ENCODE data around the gene MMP10.

The MMP10 gene

DNA sequence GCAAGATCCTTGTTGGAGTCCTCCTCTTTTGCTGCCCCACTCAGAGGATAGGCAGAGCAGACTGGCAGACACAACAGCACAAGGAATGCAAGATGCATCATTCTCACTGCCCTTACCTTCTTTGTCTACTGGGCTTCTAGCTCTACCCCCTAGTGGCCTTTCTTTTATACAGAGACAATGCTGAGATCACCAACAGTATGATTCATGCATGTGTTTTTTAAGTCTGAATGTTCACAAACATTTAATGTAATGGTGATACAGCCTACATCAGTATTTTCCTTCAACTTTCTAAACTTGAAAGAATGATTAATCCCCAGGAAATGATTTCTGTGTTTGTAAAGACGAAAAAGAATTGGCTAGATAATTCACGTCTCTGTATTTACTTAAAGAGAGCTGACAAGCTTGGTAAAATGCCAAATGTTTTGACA, at the start of gene MMP10:
Gene MMP10 (minus strand): TSS at position 138 of the 428 bp plus-strand sequence. CDS start 37 bp downstream, at position 101.
- DNase-seq: no peak

DNA sequence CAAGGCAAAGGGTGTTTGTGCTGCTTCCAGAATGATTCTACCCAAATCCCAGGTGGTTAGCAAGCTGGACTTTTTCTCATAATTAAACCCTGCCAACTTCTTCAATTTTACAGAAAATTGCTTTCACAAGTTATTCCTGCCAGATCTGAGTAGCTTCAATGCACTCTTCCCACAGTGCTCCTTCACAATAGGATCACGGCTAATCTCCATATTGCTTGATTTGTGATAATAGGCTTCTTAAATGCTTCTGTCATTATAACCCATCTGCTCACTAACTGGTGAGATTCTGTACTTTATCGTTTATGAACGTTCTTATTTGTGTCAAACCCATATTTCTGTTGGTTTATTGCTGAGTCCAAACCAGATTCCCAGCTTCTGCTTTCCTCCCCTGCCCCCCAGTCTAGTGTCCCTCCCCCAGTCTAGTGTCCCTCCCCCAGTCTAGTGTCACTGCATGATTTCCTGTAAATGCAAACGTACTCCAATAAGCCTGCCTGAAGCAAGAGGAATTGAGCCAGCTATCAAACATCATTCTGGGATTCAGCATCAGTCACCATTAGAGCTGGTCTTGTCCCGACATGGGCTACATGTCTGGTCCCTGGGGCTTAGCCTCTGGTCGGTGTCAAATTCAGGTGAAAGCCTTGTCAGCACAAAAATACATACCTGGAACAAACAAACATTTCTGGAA, 49.0 kb upstream of the MMP10 start:
- no peak for DNase-seq

DNA sequence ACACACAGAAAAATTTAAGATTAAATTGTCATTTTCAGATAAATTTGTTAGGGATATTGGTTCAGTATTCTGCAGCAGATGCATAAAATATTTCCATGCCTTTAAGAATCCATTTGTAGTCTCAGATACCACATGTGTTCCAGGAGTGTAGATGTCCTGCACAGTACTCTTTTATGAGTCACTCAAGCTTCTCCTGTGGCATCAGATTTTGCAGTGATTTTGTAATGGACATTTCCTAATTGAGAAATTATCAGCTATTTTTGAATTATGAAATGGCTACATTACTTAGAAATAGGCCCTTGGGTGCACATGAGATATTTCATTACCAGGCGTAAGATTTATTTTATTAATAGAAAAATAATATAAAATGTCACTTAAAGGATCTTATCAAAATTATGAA, 44.1 kb upstream of the MMP10 start:
- no peak for DNase-seq

DNA sequence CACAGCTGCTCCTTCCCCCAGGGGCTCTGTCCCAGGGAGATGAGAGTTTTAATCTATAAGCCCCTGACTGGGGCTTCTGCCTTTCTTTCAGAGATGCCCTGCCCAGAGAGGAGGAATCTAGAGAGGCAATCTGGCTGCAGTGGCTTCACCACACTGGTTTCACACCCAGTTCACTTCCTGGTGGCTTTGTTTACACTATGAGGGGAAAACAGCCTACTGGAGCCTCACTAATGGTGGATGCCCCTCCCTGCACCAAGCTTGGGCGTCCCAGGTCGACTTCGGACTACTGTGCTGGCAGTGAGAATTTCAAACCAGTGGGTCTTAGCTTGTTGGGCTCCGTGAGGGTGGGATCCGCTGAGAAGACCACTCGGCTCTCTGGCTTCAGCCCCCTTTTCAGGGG, 39.1 kb upstream of the MMP10 start:
- DNase-seq: no peak

DNA sequence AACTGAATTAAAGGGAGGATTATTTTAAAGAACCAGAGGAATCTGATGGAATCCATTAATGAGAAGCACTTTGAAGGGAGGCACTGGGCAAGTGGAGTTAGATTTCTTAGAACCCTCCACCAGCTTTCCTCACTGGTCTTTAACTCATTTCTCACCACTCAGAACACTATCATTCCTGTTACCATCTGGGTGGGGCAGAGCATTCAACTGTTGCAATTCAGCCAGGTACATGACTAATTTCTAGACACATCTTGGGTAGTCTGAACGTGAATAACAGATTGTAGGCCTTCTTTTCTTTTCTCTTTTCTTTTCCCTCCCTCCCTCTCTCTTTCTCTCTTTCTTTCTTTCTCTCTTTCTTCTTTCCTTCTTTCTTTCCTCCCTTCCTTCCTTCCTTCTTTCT, 33.1 kb upstream of the MMP10 start:
- DNase-seq: no peak

DNA sequence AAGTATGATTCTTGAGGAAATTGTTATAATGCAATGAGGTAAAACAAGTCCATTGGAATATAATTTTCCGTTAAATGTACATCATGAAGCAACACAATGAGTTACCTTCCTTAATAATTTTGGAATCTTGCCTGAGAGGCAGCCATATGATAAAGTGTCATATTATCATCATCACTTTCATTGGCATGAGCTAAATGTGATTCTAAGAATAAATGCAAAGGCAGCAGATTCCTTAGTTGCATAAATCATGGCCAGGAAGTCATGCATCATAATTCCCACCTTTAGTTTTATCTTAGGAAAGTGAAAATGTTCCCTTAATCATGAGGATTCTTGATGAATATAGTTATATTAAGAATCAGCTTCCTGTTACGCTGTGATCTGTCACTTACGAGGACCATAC, 31.8 kb upstream of the MMP10 start:
- no peak for DNase-seq

DNA sequence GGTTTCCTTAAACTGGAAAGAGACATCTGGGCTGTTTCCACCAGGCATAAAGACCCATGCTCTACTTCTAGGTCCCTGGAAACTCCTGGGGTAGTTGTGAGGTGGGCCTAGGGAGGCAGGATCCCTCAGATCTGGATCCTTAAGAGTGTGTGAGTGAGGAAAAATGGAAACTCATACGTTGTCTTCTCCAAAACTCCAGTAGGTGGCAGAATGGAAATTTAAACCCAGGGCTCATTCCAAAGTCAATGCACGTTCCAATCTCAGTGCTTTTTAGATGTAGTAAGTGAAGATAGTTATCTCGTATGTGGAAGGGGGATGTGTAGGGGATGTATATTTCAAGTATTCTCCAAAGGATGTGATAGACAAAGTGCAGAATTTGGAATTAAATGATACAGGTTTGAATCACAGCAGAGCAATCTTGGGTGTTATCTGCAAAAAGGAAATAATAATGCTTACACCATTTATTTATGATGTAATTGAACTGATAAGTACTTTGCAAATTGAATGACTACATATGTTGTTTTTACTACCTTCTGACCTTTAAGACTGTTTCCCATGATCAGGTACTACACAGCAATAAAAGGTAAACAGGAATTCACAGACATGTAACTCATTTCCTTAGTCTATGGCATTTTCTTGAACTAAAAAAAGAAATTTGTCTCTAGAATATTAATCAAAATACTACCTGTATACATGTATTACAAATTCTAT, 30.7 kb upstream of the MMP10 start:
- DNase-seq: no peak

DNA sequence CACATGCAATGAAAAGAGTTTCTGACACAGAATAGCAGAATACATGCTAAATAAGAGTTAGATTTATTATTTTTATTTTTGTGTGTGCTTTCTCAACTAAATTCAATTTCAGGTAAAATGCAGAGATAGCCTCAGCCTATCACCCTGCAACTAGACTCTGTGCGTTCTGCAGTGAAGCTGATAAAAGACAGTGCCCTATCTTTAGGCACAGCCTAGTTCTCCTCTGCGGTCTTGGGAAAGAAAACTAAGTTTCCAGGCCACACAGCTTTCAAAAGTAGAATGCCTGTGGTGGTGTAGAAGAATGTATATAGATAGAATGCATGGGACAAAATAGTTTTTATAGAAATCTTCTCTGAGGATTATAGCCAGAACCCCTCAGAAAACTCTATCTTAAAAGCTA, 29.5 kb upstream of the MMP10 start:
- DNase-seq: no peak

DNA sequence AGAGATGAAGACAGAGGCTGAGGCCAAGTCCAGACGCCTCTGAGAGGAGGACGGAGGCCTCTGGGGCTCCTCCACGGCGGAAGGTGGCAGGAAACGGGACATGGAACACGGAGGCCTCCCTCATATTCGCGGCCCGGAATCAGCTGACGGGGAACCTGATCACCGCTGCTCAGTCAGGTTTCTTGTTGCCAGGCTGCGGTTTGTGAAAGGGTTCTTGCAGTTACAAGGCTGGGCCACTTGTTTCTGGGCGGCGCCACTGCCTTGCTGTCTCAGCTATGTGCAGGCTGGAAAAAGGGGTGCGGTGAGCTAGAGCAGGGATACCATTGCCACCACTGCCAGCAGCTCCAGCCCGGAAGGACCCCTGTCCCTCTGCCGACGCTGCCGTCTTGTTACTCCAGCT, 27.5 kb upstream of the MMP10 start:
- no peak for DNase-seq

DNA sequence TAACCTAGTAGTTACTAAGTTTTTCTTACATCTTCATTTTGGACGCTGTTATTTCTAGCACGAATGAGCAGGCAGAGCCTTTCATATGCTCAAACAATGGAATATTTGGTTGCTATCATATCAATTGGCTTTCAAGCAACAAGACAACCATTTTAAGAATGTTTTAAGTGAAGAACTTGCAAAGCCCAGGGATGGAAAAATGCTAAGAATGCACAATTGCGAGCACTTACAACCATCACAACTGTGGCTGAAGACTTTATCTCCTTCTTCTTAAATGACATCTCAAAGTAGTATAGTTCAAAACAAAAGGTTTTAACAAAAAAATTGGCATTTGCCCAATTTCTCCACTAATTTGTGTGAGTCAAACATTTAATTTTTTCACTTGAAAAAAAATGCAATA, 25.9 kb upstream of the MMP10 start:
- no peak for DNase-seq

DNA sequence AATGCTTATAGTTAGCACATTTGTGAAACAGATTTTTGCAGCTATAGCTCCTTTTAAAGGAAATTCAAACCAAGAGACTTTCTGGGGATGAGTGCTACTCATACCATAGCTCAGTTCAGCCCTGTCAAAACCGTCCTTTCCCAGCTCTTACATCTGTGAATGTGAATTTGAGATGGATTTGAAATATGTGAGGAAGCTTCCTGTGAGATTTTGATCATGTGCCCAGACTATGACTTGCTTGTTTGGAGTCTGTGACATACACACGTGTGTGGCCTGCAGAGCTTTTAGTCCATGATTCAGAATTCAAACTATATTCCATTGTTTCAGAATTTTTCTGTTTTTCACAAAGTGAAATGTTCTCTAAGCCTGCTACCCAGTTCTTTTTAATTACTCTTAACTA, 21.9 kb upstream of the MMP10 start:
- no peak for DNase-seq

DNA sequence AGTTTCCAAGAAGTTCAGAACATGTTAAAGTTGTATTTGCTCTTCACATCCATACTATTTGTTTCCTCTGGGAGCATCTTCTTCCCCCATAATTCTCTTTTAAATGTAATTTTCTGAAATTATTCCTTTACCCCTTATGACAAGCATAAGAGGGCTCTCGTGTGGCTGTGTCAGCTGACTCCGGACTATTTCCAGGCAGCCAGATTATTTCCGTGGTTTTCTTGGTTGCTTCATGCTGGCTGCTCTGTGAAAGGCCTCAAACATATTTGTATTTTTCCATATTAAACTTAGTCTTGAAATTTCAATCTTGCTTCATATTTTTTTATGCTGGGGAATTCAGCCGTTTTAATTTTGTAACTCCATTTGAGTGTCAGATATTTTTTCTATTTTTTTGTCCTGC, 20.3 kb upstream of the MMP10 start:
- DNase-seq: no peak

DNA sequence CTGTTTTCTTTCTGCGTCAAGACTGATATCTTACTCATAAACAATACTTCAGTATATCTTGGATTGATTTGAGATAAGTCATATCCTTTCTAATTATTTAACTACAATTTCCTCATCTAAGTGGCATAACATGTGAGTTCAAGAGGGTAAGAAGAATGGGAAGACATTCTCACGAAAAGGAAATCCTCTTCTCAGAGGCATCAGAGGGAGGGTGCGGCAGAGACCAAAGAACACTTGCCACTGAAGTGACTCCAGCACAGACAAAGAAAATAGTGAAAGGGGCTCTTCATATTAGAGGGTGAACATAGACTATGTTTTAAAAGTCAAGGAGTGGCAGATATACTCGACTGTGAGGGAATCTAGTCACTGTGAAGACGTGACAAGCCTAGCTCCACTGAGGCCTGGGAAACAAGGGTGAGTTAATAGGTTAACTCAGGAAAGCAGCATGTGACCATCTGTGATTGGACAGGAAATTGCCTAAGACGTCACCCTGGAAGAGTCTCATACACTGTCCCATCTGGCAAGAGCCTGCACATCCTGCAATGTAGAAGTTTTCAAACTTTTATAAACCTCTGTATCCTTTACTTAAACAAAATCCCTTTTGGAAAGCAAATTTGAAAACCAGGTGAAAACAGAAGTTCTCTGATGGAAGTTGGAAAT, 19.4 kb upstream of the MMP10 start:
- no peak for DNase-seq

DNA sequence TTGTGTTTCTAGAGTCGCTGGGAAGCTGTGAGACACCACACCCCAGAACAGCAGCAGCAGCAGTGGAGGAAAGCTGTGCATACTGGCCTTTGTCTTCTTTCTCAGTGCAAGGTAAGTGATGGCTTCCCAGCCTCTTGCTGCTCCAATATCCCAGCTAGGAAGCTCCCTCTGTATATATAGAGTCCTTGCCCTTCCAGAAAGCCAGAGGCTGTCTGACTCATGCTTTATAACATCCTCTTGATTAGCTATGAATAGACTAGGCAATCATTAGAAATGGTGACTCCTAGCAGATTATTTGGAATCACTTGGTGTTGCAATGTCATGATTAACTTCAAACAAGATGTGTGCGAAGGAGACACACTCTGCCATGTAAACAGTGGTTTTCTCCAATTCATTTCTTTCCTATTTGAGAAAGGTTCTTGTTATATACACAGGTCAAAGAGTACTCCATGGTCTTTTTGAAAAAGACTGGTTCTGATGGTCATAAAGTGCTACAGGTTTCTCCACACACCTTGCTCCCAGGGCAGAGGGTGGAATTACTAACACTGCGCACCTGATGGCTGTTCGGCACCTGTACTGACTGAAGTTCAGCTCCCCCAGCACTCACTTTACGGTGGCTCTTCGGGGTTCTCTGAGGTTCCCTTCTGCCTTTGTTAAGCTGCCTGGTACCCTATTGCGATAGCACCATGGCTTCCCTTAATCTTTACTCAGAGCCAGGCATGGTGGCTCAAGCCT, 17.8 kb upstream of the MMP10 start, which contains the start of gene MMP1:
Gene MMP1 (minus strand): TSS at position 149 of the 735 bp plus-strand sequence. CDS start 68 bp downstream, at position 81.
- no peak for DNase-seq

DNA sequence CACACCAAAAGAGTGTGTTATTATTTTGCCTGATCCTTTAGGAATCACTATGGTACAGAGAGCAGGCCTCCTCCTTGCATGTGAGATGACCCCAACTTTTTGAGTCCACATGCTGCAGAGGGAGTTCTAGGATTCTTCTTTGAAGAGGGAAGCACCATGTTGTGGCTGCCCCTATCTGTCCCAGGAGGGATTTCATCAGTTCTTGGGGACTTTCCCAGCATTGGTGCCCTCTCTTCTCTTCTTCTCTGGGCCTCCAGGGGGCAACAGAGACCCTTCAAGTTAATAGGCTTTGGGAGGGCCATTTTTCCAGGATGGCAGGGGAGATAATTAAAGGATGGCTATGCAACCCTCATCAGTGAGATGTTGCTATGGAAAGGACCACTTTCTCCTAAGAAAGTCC, 14.0 kb upstream of the MMP10 start:
- peak; percentile 55 for DNase-seq

DNA sequence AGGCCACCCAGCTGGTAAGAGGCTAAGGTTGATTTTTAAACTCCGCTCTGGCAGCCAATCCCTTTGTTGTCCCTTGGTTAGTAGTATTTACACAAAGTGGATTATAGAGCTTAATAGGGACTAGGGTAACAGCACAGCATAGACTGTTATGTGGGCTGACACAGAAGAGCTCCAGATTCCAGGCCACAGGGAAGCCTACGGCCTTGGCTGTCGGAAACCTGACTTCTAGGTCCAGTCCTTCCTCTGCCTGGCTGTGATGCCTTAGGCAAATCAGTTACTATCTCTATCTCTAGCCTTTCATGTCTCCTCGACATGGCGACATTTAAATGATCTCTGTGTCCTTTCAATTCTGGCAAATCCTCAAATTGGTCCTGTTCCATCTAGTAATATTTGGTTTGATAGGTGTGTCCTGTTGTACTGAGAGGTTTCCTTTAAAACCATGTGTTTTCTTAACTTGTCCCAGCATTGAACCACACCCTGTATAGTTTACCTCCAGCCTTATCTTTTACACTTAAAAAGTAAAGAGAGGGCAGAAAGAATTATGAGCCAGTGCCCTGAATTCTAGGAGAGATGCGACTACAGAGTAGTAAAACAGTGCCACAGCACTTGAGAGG, 13.4 kb upstream of the MMP10 start:
- DNase-seq: no peak

DNA sequence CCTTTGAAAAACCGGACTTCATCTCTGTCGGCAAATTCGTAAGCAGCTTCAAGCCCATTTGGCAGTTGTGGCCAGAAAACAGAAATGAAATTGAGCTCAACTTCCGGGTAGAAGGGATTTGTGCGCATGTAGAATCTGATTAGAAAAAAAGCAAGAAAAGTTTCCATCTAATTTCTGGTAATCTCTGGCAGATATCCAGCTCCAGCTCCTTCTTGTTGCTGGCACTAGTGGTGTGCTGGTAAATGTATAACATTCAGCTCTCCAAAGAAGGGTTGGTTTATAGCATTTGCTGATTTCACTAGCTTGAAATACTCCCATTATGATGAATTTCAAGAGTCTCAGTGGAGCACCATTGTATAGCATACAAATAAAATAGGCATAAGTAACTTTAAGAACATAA, 12.2 kb upstream of the MMP10 start:
- no peak for DNase-seq

DNA sequence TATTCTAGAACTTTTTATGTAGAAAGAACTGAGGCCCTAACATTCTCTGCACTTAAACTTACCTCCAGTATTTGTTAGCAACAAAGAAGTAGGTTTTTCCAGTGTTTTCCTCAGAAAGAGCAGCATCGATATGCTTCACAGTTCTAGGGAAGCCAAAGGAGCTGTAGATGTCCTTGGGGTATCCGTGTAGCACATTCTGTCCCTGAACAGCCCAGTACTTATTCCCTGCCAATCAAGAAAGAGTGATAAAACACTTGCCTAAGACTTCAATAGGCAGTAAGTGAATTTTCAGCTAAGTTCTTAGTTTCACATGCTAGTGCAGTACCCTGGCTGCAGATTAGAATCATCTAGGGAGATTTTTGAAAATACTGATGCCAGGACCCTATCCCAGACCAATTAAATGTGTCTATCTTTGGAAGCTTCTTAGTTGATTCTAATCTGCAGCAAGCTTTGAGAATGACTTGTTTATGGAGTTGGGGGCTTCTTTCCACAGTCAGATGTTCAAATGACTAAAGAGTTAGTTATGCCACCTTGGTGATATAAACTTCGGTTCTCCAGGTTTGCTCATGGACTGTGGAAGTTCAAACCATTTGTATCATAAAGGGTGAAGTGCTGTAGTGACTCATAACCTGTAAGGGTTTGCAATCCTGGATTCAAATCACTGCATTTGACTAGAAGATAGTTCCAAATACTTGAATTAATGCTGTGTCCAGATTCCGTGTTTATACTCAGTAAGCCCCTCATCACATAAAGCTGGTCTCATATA, 11.0 kb upstream of the MMP10 start:
- no peak for DNase-seq

DNA sequence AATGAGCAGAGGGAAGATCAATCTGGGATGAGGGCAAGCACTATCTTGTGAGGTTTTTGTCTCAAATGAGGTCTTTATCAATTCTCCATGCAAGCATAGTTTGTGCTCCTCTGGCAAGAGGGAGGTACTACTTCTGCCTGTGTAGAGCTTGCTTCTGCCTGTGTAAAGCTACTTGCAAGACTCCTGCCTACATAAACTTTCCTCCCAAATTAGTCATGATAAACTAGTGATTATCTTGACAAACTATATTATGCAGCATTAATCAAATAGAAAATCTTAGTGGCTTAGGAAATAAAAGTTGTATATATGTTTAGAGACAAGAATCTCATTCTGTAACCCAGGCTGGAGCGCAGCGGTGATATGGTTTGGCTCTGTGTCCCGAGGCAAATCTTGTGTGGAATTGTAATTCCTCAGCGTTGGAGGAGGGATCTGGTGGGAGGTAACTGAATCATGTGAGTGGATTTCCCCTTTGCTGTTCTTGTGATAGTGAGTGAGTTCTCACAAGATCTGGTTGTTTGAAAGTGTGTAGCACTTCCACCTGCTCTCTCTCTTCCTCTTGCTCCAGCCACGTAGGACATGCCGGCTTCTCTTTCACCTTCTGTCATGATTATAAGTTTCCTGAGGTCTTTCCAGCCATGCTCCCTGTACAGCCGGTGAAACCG, 8.0 kb upstream of the MMP10 start:
- no peak for DNase-seq

DNA sequence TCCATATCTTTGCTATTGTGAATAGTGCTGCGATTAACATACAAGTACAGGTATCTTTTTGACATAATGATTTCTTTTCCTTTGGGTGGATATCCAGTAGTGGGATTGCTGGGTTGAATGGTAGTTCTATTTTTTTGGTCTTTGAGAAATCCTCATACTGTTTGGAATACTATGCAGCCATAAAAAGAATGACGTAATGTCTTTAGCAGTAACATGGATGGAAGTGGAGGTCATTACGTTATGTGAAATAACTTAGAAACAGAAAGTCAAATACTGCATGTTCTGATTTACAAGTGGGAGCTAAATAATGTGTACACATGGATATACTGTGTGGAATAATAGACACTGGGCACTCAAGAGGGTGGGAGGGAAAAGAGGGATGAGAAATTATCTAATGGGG, 4.0 kb upstream of the MMP10 start:
- DNase-seq: no peak

DNA sequence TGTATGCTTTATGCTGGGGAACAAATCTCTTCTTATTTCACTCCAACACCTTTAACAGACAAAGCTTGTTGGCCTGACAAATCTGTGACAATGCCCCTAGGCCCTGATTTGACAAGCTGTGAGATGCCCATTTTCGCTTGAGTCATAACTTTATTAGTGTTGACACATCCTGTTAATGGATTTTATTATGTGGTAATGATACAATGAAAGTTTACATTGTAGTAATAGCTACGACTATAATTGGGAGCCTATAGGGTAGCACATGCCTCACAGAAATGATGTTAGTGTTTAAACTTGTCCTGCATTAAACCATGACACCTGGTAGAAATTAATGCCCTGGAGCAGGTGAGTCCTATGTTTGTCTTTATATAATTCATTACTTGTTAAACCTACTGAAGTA, 3.3 kb upstream of the MMP10 start:
- no peak for DNase-seq

DNA sequence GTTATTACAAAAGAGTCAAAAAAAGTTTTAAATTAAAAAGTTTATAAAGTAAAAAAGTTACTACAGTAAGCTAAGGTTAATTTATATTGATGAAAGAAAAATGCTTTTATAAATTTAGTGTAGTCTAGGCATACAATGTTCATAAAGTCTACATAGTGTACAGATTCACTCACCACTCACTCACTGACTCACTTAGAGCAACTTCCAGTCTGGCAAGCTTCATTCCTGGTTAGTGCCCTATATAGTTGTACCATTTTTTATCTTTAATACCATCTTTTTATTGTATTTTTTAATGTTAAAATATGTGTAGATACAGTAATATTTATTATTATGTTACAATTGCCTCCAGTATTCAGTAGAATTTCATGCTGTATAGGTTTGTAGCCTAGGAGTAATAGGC, 2.6 kb upstream of the MMP10 start:
- DNase-seq: no peak
